Measurements from ENCODE around the gene EPB41L2.
"Not testable (repeated sequence)": the region's sequence is repeated elsewhere in the genome, so short reads cannot be mapped to it uniquely, and the experiment has no call there.

Gene EPB41L2

DNA sequence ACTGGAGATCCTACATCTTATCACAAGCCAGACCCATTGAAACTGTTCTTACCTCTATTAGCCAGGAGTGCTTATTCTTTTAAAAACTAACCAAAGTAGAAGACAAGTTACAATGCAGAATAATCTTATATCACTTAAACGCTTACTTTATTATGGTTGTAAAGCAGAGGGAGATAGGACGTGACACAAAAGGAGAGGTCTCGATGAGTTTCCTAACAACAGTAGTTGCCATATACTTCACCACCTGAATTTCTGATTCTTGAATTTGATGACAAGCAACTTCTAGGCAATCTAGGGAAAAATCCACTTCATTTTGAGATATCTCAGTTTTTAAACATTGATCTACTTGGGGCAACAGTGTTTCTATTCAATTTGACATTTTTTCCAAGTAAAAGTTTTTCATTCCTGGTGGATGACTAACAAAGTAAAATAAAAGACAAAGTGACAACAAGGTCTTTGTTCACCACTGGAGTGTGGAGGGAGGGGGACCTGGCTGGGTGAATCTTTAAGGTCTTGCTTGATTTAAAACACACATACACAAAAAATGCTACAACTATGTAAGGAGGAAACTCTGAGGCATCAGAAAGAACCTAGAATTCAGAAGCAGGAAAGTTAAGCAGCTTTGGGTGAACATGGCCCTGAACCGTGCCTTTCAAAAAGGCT is 125.0 kb downstream of the EPB41L2 start:
- no peak for DNase-seq

DNA sequence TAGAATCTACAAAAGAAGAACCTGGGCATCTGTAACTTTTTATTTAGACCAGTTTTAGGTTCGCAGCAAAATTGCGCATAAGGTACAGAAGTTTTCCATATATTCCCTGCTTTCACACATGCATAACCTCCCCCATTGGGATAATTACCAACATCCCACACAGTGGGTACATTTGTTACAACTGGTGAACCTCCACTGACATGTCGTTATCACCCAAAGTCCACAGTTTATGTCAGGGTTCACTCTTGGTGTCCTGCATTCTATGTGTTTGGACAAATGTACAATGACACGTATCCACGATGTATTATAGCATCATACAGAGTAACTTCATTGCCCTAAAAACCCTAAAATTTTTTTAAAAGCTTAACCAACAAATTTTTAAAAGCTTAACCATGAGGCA is 126.1 kb downstream of the EPB41L2 start:
- no peak for DNase-seq

DNA sequence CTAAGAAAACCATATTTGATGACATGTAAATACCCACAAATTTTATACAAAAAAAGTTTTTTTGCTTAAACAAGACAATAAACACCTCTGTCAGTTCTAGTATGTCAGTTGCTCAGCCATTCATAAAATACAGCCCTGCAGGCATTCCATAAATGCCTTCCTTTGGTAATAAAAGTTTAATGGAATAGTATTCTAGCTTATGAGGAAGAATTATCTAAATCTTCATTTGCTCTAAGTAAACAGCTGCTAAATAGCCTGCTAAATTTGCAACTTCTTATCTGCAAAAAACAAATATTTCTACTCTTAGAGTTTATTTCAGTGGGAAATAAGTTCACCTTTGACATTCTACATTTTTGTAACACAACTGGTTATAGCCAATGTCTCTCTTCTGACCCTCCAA is 127.1 kb downstream of the EPB41L2 start:
- no peak for DNase-seq

DNA sequence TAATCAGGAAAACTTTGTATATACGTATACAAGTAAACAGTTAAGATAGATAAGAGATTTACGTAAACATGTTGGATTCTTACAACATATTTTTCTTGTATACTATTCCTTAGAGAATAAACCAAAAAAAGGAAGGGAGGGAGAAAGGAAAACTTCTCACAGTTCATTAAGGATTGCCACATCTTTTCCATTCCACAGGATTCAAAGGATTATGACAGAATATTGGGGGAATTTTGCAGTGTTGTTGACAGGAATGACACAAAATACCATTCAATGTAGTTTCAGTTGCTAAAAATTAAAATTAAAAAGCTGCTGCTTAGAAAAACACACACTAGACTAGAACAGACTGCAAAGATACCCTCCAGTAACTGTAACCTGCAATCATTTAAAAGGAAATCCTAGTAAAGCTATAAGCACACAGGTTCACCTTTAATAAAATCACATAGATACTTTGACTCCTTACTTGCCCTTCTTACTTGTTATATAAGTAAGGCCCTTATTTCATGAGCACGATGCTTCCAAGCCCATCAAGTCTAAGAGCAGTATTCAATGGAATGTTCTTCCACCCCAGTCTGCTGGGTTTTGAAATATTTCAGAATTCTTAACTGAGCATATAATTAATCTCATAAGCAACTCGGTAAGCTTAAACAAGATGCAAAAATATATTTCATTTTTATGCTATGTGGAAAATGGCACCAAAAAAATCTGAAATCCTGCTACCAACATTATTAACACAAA is 128.0 kb downstream of the EPB41L2 start:
- no peak for DNase-seq

DNA sequence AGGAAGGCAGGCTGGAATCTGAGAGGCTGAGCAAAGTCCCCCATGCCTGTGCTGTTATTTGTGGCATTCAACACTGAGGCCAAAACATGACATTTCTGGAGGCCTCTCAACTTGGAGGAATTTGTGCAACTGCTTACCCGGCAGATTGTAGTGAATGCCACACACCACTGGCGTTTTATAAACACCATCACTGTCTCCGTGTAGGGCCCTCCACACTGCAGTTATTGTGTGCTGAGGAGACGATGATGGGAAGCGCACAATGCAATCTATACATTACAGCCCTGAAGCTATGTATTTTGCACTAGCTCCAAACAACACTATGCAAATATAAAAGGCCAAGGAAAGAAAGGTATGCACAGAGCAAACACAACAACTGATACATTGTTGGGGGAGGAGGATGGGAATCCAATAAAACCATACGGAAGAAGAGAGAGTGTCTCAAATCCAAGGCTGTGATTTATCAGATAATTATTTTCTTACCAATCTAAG is 129.3 kb downstream of the EPB41L2 start:
- no peak for DNase-seq

DNA sequence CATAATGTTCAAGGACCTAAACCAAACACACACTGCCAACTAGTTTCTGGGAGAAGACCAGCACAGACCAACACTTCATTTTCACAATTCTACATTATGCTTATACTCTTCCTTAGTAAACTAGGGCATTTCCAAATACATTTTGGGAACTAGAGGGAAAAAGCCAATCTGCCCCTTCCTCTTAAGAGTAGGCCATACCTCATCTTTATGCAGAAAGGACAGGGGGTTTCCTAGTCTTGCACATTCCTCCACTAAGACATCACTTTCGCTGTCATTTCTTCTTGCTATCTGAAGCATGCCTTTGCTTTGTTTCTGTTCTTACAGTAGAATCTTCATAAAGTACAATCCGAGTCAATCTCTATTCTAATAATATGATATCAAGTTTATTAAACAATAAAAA is 130.1 kb downstream of the EPB41L2 start:
- no peak for DNase-seq

DNA sequence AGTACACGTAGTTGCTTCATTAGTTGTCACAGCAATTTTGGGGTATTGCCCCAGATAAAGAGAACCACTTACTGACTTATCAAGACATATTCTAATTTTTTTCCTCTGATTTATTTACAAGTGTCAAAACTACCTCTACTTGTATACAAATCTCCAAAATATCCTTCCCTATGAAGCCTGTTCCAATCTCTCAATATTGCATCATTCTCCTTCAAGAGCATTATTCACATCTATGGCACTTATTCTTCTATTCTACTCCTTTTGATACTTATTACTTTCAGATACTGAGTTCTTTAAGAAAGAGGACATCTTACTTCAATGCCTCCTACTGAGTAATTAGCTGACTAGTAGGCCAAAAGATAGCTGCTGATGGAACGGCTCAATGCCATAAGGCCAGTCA is 130.6 kb downstream of the EPB41L2 start:
- DNase-seq, result no peak

DNA sequence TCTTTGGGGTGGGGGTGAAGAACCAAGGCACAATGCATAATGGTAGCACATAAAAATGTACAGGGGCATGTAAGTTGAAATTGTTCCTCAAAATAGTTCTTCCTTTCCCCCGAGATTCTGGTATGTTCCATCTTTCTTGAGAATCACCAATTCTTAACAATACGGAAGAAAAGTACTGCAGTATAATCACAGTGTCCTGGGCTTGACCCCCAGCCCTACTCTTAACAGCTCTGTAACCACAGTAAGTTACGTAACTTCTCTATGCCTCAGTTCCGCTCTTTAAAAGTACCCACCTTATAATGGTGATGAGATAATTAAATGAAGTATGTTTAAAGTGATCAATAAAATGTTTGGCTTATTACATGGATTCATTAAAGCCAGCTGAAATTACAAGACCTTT is 131.4 kb downstream of the EPB41L2 start:
- no peak for DNase-seq

DNA sequence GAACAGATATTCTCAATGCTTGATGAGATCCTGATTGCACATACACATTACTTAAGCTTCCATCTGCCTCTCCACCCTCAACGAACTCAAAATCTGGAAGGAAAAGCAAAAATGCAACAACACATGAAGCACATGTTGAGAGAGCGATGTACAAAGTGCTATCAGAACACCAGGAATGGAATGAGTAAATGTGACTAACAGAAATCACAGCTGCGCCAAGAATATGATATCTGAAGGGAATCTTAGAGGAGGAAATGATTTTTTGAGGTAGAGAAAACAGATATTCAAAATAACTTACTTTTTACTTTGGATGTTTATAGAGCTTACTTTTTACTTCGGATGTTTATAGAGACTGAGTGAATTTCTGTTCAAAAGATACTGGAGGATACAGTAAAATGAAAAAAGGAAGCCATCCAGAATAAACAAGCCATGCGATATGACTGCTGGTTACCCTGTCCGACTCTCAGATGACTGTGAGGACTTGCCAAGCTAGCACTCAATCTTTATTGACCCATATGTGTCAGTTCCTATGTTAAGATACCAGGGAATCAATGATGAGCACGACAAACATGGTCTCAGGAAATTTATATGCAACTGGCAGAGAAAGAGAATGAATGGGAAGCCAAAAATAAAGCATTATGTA is 133.9 kb downstream of the EPB41L2 start:
- DNase-seq, result no peak

DNA sequence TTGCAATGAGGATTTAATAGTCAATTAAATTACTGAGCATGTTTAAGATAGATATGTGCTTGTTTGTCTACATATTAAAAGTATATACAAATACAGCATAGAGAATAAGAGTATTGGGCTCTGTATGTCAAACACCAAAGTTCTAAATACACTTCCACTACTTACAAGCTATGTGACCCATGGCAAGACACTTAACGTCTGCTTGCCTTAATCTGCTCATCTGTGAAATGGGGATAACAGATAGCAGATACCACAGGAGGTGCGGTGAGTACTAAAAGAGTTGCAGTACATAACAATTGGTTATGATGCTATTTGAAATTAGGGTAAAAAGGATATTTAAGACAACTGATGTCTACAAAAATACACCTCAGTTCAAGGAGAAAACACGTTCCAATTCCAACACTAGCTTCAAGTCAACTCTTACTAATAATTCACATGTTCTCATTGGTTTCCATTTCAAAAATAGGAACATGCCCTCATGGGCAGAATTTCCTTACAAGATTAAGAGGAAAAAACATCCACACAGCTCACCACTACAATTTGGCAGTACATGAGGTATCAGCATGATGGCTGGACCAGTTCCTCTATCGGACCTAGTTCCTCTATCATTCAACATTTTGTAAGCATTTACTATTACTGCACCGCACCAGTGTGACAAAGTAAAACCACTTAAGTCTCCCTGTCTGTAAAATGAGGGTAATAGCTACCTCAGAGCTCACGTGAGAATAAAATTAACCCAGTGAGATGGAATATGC is 134.7 kb downstream of the EPB41L2 start:
- DNase-seq, result no peak

DNA sequence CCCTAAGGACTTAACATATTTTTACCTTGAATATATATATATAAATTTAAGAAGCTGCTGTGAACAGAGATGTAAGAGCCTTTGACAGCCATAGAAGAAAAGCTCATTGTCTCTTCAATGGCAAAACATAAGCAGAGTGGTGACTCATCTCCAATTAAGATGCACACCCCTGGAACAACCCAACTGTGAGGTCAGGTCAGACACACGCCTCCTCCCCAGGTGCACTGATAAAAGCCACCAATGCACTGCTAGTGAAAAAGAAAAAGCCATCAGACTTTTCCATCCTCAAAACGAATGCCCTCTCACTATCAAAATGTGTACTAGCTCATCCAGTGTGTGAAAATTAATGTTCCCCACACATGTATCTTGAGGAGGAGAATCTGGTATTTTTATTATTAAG is 135.7 kb downstream of the EPB41L2 start:
- no peak for DNase-seq

DNA sequence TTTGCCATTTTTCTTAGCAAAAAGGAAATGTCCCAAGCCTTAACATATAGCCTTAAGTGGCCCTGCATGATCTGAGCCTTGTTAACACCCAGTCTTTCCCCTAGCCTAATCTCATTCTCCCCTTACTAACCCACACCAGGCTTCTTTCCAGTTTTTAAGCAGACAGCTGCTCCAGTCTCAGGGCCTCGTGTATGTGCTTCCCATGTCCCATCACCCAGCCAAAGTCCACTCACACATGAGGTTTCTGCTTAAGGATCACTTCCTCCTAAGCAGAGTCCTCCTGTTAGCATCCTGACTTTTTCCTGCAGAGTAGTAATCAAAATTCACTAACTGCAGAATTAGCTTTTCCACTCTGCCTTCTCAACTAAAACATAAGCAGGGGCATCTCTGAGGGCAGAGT is 139.7 kb downstream of the EPB41L2 start:
- no peak for DNase-seq

DNA sequence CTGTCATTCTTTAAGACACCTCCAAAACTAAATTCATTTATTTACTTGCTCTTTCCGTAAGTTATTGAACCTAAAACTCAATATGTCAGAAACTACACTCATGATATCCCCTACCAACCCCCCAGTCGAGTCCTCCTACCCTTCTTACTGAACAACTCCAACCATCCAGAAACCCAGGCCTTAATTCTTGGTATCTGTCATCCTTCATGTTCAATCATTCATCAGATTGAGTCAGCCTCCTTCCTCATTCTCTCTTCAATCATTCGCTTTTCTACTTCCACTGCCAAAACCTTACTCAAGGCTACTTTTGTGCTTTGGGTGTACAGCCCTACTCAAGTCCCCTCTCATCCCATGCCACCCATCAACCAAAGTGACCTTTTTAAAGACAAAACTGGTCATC is 140.1 kb downstream of the EPB41L2 start:
- DNase-seq, result no peak

DNA sequence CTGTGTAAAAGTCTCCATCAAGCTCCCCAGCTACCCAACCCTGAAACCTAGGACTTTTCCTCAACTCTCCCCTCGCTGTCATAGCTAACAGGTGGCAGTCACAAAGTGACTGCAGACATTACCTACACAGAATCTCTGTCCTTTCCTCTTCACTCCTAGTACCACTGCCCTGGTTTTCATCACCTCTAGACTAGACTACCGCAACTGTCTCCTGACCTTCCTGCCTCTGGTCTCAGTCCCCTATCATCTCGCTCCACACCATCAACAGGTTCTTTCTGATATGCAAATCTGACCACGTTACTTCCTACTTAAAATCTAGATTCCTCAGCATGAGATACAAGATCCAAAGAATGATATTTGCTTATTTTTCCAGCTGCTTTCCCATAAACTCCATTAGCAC is 142.1 kb downstream of the EPB41L2 start:
- DNase-seq, result no peak

DNA sequence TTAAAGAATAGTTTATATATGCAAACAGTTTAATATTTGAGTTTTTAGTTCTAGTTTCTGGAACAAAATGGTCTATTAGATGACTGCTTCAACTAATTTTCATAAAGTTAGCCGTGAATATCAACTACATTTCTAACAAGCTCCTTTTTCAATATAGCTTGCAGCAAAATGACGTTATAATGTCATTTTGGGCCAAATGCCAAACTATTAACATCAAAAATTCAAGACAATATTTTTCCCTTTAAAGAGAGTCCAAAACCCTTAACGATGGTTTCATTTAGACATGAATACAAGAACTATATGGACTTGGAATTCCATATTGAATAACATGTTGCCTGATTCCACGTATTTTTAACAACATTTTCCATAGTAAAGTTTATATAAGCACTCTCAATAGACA is 144.9 kb downstream of the EPB41L2 start:
- no peak for DNase-seq

DNA sequence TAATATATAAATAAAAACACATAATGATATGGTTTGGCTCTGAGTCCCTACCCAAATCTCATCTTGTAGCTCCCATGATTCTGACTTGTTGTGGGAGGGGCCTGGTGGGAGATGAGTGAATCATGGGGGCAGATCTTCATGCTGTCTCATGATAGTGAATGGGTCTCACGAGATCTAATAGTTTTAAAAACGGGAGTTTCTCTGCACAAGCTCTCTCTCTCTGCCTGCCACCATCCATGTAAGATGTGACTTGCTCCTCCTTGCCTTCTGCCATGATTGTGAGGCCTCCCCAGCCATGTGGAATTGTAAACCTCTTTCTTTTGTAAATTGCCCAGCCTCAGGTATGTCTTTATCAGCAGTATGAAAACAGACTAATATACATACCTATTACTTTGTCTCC is 147.4 kb downstream of the EPB41L2 start:
- not testable (repeated sequence) for DNase-seq

DNA sequence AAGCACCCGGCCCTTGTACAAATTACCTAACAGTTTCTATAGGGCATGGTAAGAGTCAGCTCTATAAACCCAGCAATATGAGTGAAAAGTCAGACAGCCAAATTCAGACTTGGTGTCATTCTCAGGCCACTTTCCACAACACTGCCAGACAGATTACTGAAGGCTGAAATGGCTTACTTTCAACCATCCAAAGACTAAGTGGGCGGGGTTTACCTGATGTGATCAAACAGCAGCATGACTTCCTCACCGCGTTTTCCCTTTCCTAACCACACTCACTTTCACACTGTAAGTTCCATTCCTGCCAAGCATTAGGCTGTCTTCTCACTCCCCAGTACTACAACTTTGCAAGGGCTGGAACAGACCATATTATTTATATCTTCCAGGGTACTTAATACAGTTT is 149.9 kb downstream of the EPB41L2 start:
- no peak for DNase-seq

DNA sequence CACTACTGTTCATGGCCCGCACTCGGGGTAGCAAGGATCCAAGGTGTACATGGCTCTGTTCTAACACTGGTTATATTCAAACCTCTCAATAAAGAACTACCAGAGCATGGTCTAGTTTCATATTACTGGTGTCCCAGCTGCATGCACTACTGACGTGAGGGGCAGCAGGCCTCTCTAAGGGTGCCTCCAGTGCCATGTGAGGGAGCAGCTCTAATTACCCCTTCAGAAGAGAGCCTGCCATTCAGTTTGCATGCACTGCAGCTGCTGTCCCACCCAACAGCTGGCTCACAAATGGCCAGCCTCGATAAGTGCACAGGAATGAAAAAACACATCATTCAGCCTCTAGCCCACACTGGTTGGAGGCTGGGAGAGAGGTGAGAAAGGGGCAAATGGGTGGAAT is 150.6 kb downstream of the EPB41L2 start:
- no peak for DNase-seq

DNA sequence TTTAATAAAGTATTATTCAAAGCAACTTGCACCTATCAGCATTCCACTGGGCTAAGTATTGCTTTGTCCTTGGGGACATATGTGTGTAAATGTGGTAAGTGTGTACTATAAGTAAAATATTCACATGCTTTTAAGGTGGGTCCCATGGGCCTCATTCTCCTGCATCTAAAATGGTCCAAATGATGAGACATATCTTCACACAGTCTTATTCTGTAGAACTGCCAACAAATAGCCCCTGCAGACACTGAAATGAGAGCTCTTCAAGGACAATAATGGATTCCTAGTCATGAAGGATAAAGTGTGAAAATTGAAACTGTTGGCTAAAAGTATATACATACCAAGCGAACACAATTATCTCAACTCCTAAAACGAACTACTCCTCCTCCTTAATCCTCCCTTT is 154.1 kb downstream of the EPB41L2 start:
- no peak for DNase-seq

DNA sequence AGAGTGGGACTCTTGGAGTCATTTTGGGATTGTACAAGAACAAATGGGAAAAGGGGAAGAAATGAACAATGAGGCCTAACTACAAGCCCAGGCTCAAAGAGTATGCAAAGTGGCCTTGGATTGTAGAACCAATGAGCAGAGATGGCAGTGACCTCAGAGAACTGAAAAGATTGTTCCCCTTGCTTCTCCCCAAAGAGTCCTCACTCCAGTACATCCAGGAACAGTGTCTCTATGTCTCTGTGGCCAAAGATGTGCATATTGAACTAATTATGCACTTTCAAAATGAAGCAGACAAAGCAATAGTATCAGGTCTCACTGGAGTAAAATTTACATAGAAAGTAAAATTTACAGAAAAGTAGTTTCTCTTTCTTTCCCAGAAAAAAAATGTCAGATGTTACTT is 154.9 kb downstream of the EPB41L2 start:
- no peak for DNase-seq

DNA sequence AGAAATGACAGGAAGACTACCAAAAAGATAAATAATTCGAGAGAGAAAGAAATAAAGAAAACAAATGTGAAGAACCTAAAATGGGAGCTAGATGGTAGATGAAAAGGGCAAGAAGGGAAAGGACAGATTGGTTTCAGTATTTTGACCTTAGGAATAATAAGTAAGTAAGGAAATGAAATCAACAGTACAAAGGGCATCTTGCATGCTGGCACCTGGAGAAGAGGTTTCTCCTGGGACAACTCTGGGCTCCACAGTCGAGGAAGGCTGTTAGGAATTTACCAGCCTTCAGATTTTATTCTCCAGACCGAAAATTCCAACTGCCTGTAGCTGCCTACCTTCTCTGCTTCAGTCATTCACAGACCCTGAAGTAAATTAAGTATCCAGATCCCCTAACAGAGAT is 155.4 kb downstream of the EPB41L2 start:
- no peak for DNase-seq

DNA sequence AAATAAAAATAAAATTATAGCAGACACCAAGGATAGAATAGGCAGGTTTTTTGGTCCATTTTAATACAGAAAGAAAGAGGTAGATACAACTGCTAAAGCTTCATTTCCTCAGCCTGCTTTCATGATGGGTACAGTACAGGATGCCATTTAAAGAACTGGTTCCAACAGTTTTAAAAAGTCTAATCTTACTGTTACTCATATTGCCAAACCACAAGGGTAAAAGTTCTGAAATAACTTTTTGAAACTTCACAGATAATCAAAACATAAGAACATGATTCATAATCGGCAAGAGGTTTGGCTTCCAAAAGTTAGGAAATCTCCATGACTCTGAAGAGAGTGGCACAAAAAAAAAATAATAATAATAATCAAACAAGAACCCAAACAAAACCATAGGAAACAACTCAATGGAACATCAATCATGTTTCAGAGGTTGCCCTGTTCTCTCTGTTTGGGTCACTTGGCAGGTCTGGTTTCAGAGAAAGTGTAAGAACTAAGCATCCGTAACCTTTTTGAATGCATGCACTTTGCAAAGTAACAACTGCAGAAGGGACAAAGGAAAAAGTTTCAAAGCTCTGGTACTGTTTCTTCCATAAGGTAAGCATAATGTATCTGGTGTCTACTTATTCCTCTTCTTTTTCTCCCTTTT is 156.2 kb downstream of the EPB41L2 start:
- DNase-seq, result no peak

DNA sequence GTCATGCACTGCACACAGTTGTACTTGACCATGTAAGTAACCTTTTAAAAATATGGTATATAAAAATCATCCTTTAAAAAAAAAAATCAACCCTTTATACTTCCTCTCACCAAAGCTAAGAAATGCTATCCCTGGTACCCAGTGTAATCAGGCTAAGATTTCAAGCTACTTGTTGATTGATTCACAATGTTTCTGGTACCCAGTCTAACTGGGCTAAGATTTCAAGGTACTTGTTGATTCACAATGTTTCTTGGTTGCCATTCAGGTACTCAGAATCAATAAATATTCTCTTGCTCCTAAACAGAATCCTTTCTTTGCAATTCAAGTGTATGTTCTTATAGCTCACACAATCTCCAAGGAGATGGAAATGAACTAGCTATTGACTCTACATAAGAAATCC is 159.4 kb downstream of the EPB41L2 start:
- DNase-seq, result no peak

Data from GF-D8 (cell line).